A204.1 (cell line): ENCODE data around the gene ABCC12.
"Not testable (repeated sequence)": the region's sequence is repeated elsewhere in the genome, so short reads cannot be mapped to it uniquely, and the experiment has no call there.

ENCODE experiments used
- FAIRE-seq: peaks from 2 replicates; lab custom pipeline; 2012; peaks lifted over from hg19 to GRCh38; lab: Jason Lieb, UNC

ABCC12 gene

DNA sequence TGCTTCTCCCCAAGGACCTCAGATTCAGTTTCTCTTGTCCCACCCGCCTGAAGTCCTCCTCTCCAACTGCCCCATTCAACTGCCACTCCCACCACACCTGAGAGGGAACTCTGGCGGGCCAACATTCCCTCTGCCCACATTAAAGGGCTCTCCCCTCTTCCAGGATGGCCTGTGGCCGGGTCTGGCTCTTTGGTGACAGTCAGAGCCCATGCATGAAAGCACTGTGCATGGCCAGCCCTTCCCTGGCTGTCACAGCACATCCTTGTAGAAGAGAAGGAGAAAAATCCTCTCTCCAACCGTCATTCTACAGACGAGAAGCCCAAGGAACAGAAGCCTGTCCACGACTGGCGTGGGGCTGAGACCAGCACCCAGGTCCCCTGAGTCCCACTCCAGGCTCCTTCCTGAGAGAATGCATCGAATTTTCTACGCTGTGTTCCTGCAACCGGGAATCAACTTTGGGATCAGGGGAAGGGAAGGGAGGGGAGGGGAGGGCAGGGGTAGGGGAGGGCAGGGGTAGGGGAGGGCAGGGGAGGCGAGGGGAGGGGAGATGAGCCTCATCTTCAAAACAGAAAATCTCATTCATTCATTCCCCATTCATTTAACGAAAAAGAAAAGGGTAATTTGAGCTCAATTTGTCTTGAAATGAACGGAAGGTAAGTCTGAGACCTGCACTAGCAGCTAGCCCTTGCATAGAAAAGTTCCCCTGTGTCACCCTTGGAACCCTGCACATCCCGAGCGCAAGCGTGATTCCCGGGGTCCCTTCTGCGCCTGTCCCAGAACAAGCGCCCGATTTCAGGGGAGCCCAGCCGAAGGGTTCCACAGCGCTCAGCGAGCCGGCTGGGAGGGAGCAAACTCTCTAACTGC is at the start of gene ABCC12:
Gene ABCC12, minus strand, starts transcription at position 68 of the 864 bp plus-strand sequence. CDS start 9,569 bp downstream, outside the sequence.
- no peak for FAIRE-seq

GRCh38 chr16:48204825-48205151 is 49.0 kb upstream of the ABCC12 start:
- no peak for FAIRE-seq

GRCh38 chr16:48203974-48204824 is 48.4 kb upstream of the ABCC12 start:
- no peak for FAIRE-seq

GRCh38 chr16:48201515-48202201 is 45.9 kb upstream of the ABCC12 start:
- no peak for FAIRE-seq

DNA sequence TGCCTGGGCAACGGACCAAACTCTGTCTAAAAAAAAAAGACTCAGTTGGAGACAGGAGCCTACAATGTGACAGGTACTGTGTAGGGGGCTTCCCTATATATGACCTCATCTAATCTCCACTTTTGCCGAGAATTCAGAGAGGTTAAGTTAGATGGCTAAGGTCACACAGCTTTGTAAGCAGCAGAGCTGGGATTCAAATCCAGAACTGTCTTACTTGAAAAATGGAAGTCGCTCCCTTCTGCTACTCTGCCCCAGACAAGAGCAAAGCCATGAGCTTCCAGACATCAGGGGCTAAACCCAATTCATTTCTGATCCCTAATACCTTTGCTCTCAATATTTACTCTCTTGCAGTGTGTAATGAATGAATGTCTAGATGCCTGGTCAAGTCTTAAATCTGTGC is 41.5 kb upstream of the ABCC12 start:
- no peak for FAIRE-seq

DNA sequence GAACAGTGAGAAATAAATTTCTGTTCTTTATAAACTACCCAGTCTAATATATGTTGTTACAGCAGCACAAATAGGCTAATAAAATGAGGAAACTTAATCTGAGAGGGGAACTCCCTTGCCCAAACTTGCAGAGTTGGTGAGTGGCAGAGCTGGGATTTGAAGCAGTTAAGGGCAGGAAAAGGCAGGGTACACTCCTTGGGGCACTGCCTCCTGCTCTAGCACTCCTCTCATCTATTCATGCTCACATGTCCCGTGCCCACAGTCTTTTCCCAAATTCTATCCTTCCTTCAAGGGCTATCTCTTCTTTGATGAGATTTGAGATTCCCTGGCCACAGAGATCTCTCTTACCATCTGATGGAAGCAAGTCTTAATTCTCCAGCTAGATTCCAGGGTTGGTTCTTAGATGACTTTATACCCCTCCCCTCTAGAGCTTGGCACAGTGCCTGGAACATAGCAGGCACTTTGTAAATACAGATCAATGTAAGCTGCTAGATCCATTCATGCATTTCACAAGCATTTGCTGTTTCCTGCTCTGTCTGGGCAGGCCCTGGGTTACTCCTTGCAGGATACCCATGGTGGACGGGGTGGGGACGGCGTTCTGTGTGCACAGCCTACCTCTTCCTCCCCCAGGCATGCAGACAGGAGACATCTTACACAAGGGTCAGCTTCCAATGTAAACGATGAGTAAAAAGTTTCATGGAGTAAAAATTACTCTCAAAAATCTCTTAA is 39.2 kb upstream of the ABCC12 start:
- no peak for FAIRE-seq

DNA sequence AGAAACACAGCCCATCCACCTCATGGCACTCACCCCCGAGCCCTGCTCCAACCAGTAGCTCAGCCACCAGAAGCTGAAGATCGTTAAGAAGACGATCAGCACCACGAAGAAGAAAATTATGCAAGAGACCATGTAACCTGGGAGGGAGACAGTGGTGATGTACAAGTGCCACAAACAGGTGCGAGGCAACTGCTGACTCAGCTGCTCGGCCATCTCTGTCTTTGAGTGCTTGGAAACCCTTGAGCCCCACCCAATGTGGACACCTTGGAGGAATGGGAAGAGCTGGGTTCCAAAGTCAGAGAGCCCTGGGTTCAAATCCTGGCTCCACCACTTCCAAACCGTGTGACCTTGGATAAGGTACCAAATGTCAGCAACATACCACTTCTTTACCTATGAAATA is 38.1 kb upstream of the ABCC12 start:
- no peak for FAIRE-seq

- no peak for FAIRE-seq
Observed at GRCh38 chr16:48188449-48189102, 32.8 kb upstream of the ABCC12 start.

- no peak for FAIRE-seq
Observed at GRCh38 chr16:48187779-48188178, 32.0 kb upstream of the ABCC12 start.

DNA sequence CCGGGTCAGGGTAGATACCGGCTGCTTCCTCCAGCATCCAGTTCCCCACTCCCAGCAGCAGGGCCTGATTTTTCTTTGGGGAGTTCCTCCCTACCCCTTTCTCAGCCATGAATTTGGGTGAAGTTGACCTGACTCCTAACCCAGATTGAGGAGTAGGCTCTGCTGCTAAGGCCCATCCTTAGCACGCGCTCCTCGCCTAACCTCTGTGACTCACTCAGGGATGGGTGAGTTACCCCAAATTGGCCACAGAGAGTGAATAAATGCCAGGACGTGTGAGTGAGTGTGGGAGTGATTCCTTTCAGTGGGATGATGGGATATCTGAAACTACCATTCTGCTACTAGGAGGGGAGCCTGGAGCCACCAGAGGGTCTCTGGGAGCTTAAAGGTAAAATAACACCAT is 28.9 kb upstream of the ABCC12 start:
- FAIRE-seq: no peak

DNA sequence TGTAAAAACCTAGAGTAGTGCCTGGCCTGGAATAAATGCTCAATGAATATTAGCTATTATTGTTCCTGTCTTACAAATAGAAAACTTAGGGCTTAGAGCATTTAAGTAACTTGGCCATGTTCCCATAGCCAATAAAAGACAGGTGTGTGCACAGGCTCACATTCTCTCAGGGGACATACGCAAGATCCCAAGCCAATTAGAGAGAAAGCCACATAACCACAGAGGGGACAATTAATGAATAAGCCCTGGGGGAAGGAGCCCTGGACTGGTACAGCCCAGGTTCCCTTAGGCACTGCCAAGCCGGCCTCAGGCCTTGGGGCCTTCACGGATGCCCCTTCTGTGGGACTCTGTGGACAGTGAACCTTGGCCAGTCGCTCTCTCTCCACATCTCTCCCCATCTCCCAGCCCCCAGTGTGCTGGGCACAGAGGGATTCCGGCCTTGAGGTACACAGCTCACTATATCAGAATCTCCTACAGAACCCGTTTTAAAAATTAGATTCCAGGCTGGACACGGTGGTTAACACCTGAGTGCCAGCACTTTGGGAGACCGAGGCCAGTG is 27.3 kb upstream of the ABCC12 start:
- FAIRE-seq: no peak

DNA sequence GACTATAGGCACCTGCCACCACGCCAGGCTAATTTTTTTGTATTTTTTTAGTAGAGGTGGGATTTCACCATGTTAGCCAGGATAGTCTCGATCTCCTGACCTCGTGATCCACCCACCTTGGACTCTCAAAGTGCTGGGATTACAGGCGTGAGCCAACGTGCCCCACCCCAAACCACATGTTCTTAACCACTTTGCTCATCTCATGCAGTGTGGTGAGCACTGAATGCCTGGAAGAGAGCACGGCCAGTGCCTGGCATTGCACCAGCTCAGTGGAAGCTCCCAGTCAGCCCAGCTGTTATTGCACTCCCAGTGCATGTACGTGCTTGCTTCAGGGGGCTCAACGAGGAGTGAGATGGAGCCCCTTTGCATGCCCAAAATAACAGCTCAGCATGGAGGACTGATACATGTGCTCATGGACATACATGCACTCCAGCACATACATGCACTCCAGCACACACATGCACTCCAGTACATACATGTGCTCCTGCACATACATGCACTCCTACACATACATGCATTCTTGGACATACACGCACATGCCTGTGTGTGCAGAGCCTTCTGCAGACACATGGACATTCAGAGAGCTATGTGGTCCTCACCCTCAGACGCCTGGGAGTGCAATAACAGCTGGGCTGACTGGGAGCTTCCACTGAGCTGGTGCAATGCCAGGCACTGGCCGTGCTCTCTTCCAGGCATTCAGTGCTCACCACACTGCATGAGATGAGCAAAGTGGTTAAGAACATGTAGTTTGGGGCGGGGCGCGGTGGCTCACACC is 26.1 kb upstream of the ABCC12 start:
- not testable (repeated sequence) for FAIRE-seq

- FAIRE-seq: no peak
Observed at GRCh38 chr16:48180868-48181480, 25.2 kb upstream of the ABCC12 start.

DNA sequence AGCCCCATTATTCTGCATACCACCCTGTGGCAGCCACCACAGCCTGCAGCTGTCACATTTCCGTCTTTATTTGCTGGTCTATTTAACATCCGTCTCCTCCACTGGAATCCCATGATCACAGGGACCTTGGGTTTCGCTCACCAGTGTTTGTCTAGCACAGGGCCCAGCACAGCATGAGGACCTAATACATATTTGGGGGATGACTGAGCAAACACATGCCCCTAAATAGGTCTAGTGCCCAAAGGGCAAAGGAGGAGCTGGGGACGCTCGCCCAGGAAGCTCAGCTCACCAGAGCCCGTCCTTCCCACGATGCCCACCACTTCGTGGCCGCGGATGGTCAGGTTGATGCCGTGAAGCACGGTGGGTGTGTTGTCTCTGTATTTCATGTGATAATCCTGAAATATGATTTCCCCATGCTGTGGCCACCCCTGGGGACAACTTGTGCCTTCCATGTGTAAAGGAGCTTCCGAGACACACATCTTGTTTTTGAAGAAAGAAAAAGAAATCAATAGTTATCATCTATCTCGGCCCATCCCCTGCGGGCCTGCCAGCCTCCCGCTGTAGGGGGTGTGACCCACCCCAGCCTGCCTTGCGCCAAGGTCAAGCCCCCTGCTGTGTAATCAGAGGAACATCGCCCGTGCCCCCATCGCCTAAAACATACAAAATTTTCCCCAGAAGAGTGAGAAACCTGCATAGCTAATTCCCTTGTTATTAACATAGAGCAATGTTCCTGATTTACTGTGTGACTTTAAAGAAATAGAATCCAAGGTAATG is 21.0 kb upstream of the ABCC12 start:
- FAIRE-seq: no peak

DNA sequence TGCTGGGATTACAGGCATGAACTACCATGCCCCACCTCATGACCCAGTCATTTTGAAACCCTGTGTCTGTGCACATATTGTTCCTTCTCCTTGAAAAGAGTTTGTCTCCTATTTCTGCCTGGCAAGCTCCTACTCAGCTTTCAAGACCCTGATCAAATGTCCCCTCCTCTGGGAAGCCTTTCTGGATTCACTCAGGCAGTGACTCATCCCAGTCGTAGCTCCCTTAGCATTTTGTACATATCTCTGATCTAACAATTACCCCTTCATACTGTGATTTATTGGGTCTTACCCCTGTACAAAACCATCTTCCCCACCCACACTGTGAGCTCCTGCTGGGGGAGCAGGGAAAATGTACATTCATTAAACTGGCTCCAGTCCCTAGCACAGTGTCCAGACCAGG is 18.1 kb upstream of the ABCC12 start:
- no peak for FAIRE-seq

DNA sequence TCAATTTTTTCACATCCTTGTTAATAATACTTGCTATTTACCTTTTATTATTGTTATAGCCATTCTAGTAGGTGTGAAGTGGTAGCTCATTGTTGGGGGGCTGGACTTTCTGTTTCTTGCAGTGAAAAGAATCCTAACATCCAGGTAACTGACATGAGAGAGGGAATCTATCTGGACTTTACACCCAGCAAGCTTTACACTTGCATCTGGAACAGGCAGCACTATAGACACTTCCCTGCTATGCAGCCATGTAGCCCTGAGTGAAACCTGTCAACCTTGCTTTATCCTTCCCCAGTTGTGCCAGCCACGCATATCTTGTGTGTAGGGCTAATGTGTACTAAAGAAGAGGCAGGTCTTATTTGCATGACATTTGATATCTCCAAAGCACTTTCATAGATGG is 16.9 kb upstream of the ABCC12 start:
- FAIRE-seq: no peak

DNA sequence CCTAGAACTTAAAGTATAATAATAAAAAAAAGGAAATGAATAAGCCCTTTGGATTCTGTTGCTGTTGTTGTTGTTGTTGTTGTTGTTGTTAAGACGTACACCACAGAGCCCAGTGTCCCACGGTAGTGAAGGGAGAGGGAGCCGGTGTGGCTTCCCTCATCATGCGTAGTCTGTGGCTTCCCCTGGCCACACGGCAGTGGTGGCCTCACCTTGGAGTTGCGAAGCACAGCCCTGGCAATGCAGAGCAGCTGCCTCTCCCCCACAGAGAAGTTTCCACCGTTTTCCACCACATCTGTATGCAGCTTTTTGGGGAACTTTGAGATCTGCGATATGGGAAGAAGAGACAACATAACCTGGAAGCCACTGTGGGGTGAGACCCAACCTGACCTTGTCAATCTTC is 14.1 kb upstream of the ABCC12 start:
- FAIRE-seq: no peak

DNA sequence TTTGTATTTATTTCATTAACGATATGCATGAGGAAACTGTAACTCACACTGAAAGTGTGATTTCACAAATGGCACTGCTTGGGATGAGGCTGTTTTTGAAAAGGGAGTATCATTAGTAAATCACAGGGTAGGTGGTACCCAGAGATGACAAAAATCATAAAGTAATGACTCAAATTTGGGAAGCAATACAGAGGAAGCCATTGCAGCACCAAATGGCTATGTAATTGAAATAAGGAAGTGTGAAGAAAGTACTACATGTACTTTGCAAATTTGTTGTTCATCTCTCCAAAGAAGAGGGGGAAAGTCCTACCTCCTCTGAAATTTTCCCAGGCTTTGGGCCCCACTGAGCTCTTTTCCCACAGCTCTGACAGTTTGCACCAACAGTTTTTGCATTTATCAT is 12.3 kb upstream of the ABCC12 start:
- no peak for FAIRE-seq

- FAIRE-seq: not testable (repeated sequence)
Observed at GRCh38 chr16:48166617-48167016, 10.8 kb upstream of the ABCC12 start.
